Effector memory CD4-positive, alpha-beta T cell (primary cell): Measurements from ENCODE around the gene NR4A2.
"Not testable (repeated sequence)": the region's sequence is repeated elsewhere in the genome, so short reads cannot be mapped to it uniquely, and the experiment has no call there.

Source experiments
- DNase-seq, 3 donors: peaks; one replicate each; pipeline ENCODE4 v3.0.0-alpha.2; 2020
- H3K27ac ChIP-seq: 2 replicates; pipeline ENCODE4 v1.7.0; 2013; ENCODE audit warnings: mild to moderate bottlenecking, low read length, moderate library complexity; ENCODE audit not compliant: insufficient read depth, poor library complexity, severe bottlenecking
- H3K27me3 ChIP-seq: replicated peaks from 2 replicates; pipeline ENCODE4 v1.7.0; 2013; ENCODE audit warnings: mild to moderate bottlenecking, low read length; ENCODE audit not compliant: insufficient read depth, control insufficient read depth, poor library complexity, severe bottlenecking
- H3K36me3 ChIP-seq: 2 replicates; pipeline ENCODE4 v1.7.0; 2013; ENCODE audit warnings: mild to moderate bottlenecking, low read length, moderate library complexity; ENCODE audit not compliant: control insufficient read depth, insufficient read depth
- H3K4me1 ChIP-seq: 2 replicates; pipeline ENCODE4 v1.7.0; 2013; ENCODE audit warnings: low read length, mild to moderate bottlenecking; ENCODE audit not compliant: control insufficient read depth, insufficient read depth, poor library complexity, severe bottlenecking
- H3K4me3 ChIP-seq: 2 replicates; pipeline ENCODE4 v1.7.0; 2013; ENCODE audit warnings: low read length, low read depth, mild to moderate bottlenecking; ENCODE audit not compliant: insufficient read depth, poor library complexity, severe bottlenecking
- H3K9me3 ChIP-seq: 2 replicates; pipeline ENCODE4 v1.7.0; 2013; ENCODE audit warnings: mild to moderate bottlenecking, low read length, moderate library complexity; ENCODE audit not compliant: control insufficient read depth

NR4A2 gene

DNA sequence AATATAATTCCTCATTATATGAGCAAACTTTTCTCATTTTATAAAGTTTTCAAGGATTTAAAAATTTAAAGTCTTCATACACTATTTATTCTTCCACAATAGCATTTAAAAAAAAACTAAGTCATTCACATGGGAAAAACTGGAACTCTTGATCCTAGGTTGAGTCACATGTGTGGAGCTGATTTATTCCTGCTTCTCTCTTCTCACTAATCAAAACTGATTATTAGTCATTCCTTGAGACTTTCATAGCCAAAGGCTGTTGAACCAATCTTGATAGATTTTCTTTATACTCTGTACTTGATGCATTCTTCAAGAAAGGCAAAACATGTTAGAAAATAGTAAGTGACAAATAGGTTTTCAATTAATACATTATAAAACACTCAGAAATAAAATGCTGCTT is 27.4 kb downstream of the NR4A2 start:
- no peaks in the 10 kb centered on the region for H3K4me1 ChIP-seq
- no peak for DNase-seq

DNA sequence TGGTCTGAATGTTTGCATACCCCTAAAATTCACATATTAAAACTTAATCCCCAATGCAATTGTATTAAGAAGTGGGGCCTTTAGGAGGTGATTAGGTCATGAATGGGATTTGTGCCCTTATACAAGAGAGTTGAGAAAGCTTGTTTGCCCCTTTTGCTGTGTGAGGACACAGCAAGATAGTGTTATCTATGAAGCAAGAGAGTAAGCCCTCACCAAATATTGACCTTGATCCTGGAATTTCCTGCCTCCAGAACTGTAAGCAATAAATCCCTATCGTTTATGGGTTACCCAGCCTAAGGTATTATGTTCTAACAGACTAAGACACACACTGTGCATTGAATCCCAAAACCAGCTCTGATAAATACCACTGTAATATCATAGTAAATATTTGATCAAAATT is 32.2 kb downstream of the NR4A2 start:
- H3K9me3 ChIP-seq: no peaks in the 10 kb centered on the region
- H3K27me3 ChIP-seq: no peaks in the 10 kb centered on the region
- H3K4me3 ChIP-seq: no peak overlapping the region
- no peaks in the 10 kb centered on the region for H3K36me3 ChIP-seq
- DNase-seq: no peak
- no peak overlapping the region for H3K27ac ChIP-seq
- H3K4me1 ChIP-seq: no peaks in the 10 kb centered on the region

More for the DNA sequence above, 27.4 kb downstream of the NR4A2 start:
- no peaks in the 10 kb centered on the region for H3K27me3 ChIP-seq
- H3K27ac ChIP-seq: no peak overlapping the region
- no peak overlapping the region for H3K4me3 ChIP-seq
- no peaks in the 10 kb centered on the region for H3K36me3 ChIP-seq
- no peaks in the 10 kb centered on the region for H3K9me3 ChIP-seq

DNA sequence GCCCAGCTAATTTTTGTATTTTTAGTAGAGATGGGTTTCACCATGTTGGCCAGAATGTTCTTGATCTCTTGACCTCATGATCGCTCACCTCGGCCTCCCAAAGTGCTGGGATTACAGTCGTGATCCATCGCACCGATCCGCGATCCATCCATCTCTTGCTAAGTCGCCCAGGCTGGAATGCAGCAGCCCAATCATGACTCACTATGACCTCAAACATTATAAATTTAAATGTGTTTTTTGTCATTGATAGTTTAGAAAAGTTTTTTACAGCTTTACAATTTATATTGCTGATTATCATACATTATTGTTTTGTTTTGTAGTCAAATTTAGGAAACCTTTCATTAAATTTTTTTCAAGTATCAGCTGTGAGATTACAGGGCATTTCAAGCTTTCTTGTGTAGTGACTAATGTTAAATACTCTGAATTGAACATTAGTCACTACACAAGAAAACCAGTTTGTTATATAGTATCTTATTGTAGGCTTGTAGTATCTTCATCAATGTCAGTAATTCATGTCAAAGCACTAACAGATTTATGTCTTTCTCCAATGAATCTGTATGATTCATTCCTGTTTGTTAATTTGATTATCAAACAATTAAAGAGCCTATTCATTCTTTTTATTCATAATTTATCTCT is 37.5 kb downstream of the NR4A2 start:
- no peak for DNase-seq
- Histone ChIP-seq H3K4me1 (no peaks in the 10 kb centered on the region), H3K36me3 (no peaks in the 10 kb centered on the region), H3K27ac (no peak overlapping the region), H3K9me3 (no peaks in the 10 kb centered on the region), H3K4me3 (no peak overlapping the region), H3K27me3 (no peaks in the 10 kb centered on the region)

DNA sequence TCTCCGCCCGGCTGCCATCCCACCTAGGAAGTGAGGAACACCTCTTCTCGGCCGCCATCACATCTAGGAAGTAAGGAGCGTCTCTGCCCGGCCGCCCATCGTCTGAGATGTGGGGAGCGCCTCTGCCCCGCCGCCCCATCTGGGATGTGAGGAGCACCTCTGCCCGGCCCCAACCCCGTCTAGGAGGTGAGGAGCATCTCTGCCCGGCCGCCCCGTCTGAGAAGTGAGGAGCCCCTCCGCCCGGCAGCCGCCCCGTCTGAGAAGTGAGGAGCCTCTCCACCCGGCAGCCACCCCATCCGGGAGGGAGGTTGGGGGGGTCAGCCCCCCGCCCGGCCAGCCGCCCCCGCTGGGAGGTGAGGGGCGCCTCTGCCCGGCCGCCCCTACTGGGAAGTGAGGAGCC is 39.1 kb downstream of the NR4A2 start:
- H3K36me3 ChIP-seq, DNase-seq, H3K4me1 ChIP-seq, H3K27me3 ChIP-seq, H3K27ac ChIP-seq, H3K4me3 ChIP-seq, H3K9me3 ChIP-seq: not testable (repeated sequence)

DNA sequence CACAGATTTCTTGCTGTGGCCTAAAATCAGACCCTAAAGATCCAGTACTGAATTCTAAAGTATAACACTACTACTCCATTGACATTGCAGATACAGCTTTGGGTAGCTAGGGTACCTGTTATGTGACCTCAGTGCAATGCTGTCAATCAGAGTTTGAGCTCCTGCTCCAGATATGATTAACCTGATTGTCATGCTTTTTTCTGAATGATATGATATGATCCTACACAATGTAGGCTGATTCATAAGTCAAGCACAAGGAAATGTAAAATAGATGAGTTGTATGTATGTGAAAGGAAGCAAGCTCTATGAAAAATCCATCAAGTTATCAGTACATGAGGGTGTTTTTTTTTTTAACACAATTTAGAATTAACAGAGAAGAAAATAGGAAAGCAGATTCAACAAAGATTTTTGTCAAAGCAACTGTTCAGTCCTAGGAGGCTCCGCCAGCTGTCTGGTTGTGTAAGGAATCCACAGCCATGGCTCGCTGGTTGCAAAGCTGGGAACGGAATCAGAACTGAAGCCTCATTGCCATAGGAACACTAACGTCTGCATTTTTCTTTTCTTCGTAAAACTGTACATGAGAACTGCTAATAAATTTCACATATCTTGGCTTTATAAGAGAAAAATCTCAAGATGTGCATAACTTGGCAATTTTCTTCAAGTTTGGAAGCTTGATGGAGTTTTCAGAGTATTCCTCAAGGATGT is 52.9 kb downstream of the NR4A2 start:
- Histone ChIP-seq H3K4me1 (no peaks in the 10 kb centered on the region), H3K4me3 (no peak overlapping the region), H3K27me3 (no peaks in the 10 kb centered on the region), H3K9me3 (no peaks in the 10 kb centered on the region), H3K36me3 (no peaks in the 10 kb centered on the region), H3K27ac (no peak overlapping the region)
- no peak for DNase-seq
